GM19455 (cell line): ENCODE data around the gene CHMP2A.
A peak's percentile ranks its signal among the peaks of the same experiment; 100 is the strongest.
"Not testable (repeated sequence)": the region's sequence is repeated elsewhere in the genome, so short reads cannot be mapped to it uniquely, and the experiment has no call there.

ENCODE experiments used
- ATAC-seq: cut with Tn5 transposase; IDR thresholded peaks from one replicate; pipeline ENCODE4 v1.9.1; 2021; ENCODE audit not compliant: unreplicated experiment

The CHMP2A gene

GRCh38 chr19:58542641-58543372 lies 12.1 kb downstream of the CHMP2A start:
- ATAC-seq = not testable (repeated sequence)

DNA sequence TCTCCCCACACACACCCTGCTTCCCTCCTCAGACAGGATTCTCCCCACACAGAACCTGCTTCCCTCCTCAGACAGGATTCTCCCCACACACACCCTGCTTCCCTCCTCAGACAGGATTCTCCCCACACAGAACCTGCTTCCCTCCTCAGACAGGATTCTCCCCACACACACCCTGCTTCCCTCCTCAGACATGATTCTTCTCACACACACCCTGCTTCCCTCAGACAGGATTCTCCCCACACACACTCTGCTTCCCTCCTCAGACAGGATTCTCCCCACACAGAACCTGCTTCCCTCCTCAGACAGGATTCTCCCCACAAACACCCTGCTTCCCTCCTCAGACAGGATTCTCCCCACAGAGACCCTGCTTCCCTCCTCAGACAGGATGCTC lies 15.7 kb downstream of the CHMP2A start:
- ATAC-seq = not testable (repeated sequence)

DNA sequence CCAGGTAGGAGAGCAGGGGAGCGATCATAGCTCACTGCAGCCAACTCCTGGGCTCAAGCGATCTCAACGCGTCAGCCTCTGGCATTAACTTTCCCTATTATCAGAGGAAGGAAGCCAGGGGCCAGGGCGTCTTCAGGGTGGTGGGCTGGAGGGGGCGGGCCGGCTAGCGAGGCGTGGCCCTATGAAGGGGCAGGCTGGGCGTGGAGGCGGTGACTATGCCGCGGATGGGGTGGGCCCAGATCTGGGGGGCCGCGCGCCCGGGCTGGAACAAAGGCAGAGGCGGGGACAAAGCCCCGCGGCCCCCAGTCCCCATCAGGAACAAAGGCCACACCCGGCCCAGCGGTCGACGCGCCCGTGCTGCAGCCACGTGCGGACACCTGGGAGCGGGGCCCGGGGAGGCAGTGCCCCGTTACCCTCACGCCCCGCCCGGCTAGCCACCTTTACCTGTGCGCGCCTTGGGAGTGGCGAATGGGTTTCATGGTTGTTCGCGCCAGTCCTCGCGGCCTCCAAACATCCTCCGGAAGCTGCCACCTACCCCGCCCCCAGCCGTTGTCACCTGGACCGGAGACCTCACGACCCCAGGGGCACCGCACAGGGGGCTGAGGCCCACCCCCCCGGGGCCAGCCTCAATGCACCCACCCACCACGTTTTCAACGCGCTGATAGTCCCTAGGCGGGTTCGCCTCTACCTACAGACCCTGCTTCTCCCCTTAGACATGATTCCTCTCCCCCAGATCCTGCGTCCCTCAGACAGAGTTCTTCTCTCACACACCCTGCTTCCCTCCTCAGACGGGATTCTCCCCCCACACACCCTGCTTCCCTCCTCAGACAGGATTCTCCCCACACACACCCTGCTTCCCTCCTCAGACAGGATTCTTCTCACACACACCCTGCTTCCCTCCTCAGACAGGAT lies 16.4 kb downstream of the CHMP2A start:
- no peak for ATAC-seq

- ATAC-seq = no peak
Observed at GRCh38 chr19:58536852-58537798, 17.8 kb downstream of the CHMP2A start.

DNA sequence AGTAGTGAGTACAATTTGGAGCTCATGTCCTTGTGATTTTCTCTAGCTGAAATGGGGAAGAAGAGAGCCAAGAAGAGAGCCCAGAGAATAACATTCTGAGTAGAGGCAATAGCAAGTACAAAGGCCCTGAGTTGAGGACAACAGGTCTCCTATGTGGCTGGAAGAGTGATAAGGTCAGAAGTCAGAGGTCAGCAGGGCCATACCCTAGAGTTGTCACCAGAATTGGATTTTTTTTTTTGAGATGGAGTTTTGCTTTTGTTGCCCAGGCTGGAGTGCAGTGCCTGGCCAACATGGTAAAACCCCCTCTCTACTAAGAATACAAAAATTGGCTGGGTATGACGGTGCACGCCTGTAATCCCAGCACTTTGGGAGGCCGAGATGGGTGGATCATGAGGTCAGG lies 19.0 kb downstream of the CHMP2A start:
- ATAC-seq = no peak

- no peak for ATAC-seq
Observed at GRCh38 chr19:58531034-58531840, 23.7 kb downstream of the CHMP2A start.

DNA sequence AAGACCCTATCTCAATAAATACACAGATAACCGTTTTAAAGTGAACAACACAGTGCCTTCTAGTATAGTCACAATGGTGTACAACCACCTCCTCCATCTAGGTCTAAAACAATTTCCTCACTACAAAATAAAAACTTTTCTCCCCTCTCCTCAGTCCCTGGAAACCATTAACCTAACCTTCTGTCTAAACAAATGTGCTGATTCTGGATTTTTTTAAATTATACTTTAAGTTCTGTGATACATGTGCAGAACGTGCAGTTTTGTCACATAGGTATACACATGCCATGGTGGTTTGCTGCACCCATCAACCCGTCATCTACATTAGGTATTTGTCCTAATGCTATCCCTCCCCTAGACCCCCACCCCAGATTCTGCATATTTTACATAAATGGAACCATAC lies 25.5 kb downstream of the CHMP2A start:
- no peak for ATAC-seq

GRCh38 chr19:58522709-58523108 lies 32.2 kb downstream of the CHMP2A start:
- ATAC-seq = no peak

DNA sequence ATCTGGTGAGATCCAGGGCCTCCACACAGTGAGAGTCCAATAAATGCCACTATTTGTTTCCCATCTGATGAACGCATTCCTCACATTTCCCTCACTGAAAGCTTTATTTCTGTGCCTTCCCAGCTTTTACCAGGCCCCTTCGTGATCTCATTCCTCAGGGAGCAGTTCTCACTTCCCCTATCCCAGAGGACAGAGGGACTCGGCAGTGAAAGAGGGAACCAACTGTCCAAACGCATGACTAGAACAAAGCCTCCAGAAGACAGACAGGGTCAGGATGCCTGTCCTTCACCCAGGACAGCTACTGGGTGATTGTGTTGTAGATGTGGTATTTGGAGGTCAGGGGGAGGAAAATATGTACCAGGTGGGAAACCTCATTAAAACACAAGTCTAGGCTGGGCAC lies 33.3 kb downstream of the CHMP2A start:
- ATAC-seq = no peak

DNA sequence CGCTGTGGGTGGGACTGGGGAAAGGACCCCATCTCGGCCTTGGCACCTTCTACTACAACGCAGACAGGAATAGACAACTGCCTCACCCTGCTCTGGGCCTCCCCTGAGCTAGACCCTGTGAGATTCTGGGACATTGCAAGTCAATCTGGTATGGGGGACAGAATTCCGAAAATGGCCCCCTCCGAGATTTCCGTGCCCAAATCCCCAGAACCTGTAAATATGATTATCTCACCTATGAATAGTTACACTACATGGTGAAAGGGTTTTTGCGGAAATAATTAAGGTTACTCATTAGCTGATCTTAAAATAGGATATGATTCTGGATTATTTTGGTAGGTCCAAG lies 34.7 kb downstream of the CHMP2A start:
- ATAC-seq = no peak

GRCh38 chr19:58519355-58520256 lies 35.3 kb downstream of the CHMP2A start, which contains the start of gene ZBTB45:
Gene ZBTB45 (minus strand): TSS chr19:58519810. CDS start chr19:58517673, 2,137 bp downstream.
- peak; percentile 73 for ATAC-seq

DNA sequence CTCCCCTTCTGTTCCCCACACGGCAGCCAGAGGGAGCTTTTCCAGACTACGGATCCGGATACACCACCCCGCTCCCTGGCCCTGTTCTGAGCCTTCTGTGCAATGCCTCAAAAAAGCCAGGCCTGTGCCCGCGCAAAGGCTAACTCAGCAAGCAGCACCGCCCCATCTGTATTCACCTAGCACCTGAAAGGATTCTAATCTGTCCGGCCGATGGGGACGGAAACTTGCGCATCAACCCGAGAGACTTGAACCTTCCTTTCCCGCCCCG lies 35.9 kb downstream of the CHMP2A start:
- no peak for ATAC-seq

DNA sequence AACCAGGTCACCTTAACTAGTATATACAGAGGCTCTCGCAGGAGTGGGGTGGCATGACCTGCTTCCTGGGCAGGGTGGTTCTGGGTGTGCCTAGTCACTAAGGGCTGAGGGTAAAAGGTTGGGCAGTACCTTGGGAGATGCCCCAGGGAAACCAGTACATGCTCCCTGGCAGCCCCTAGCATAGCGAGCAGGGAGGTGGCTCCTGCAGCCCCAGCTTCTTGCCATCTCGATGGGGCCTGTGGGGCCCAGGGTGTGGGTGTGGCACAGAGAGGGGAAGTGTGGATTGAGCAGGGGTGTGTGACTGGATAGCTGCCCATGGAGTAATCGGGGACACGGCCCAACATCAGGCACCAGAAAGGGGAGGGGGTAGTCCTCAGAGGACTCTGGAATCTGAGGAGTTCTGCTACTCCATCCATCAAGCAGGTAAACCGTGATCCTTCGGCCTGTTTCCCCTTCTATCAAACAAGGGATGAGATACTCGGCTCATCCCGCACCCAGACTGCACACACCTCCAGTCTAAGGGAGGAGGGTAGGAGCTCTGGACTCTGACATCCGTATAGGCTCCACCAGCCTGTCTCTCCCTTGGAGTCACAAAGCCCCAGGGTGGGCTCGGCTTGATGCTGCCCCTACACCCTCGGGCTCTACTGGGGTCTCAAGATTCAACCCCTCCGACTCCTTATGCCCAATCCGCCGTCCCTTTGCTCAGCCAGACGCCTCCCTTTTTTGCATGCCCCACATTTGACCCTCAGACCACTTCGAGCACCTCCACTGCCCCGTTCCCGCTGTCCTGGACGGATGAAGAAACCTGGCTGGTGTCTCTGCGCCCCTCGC lies 36.4 kb downstream of the CHMP2A start:
- no peak for ATAC-seq

GRCh38 chr19:58516964-58517833 lies 37.7 kb downstream of the CHMP2A start:
- ATAC-seq = no peak

DNA sequence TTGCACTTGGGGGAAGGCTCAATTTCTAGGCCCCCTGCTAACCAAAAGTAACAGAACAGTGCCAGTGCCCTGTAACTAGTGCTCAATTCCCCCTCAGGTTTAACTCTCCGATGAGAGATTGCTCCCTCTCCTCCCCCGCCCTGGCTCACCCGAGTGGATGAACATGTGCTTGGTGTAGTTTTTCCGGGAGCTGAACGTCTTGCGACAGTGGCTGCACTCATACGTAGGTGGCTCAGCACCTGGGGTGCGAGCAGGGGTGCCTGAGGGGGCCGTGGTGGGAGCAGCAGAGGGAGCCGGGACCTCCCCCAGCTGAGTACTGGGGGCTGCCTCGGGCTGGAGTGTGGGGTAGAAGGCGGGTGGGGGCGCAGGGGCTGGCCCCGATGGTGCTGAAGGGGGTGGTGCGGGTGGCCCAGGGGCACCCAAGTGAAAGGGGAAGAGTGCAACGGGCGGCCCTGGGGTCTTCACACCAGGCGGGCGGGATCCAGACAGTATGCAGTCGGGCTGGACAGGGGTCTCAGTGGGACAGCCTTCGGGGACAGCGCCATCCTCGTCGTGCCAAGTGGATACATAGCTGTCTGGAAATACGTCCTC lies 38.6 kb downstream of the CHMP2A start:
- no peak for ATAC-seq

GRCh38 chr19:58515259-58515658 lies 39.6 kb downstream of the CHMP2A start:
- no peak for ATAC-seq

- no peak for ATAC-seq
Observed at GRCh38 chr19:58514564-58515022, 40.3 kb downstream of the CHMP2A start.
